GM04504 (cell line): Measurements from ENCODE around the gene PSEN1.
"Not testable (repeated sequence)": the region's sequence is repeated elsewhere in the genome, so short reads cannot be mapped to it uniquely, and the experiment has no call there.

Experiments used
- DNase-seq: peaks from one replicate; pipeline ENCODE4 v3.0.0-alpha.2; 2012; ENCODE audit warnings: low read depth

The PSEN1 gene

GRCh38 chr14:73167727-73168126, 31.4 kb downstream of the PSEN1 start:
- no peak for DNase-seq

- no peak for DNase-seq
Measured at GRCh38 chr14:73168274-73168673, 32.0 kb downstream of the PSEN1 start.

GRCh38 chr14:73168691-73169090, 32.4 kb downstream of the PSEN1 start:
- no peak for DNase-seq

GRCh38 chr14:73169855-73170254, 33.5 kb downstream of the PSEN1 start:
- not testable (repeated sequence) for DNase-seq

GRCh38 chr14:73170686-73171085, 34.4 kb downstream of the PSEN1 start:
- DNase-seq, result no peak

- no peak for DNase-seq
Measured at GRCh38 chr14:73172500-73172899, 36.2 kb downstream of the PSEN1 start.

GRCh38 chr14:73173092-73173735, 36.9 kb downstream of the PSEN1 start:
- DNase-seq, result no peak

- no peak for DNase-seq
Measured at GRCh38 chr14:73176685-73177084, 40.4 kb downstream of the PSEN1 start.

- DNase-seq, result peak; percentile 68
Measured at GRCh38 chr14:73180385-73180805, 44.1 kb downstream of the PSEN1 start.

GRCh38 chr14:73180969-73181368, 44.7 kb downstream of the PSEN1 start:
- not testable (repeated sequence) for DNase-seq

- DNase-seq, result peak; percentile 28
Measured at GRCh38 chr14:73188501-73188911, 52.2 kb downstream of the PSEN1 start.

GRCh38 chr14:73189651-73190050, 53.3 kb downstream of the PSEN1 start:
- no peak for DNase-seq

GRCh38 chr14:73191441-73191840, 55.1 kb downstream of the PSEN1 start:
- DNase-seq, result no peak

- not testable (repeated sequence) for DNase-seq
Measured at GRCh38 chr14:73194306-73194705, 58.0 kb downstream of the PSEN1 start.

- DNase-seq, result no peak
Measured at GRCh38 chr14:73198253-73198652, 61.9 kb downstream of the PSEN1 start.

GRCh38 chr14:73203527-73203926, 67.2 kb downstream of the PSEN1 start:
- DNase-seq, result no peak

- no peak for DNase-seq
Measured at GRCh38 chr14:73207615-73208014, 71.3 kb downstream of the PSEN1 start.

- DNase-seq, result no peak
Measured at GRCh38 chr14:73208390-73208789, 72.1 kb downstream of the PSEN1 start.

GRCh38 chr14:73208846-73209245, 72.5 kb downstream of the PSEN1 start:
- DNase-seq, result no peak

- DNase-seq, result no peak
Measured at GRCh38 chr14:73209953-73210352, 73.6 kb downstream of the PSEN1 start.

- DNase-seq, result no peak
Measured at GRCh38 chr14:73211251-73212040, 75.1 kb downstream of the PSEN1 start.

- no peak for DNase-seq
Measured at GRCh38 chr14:73216030-73216429, 79.7 kb downstream of the PSEN1 start.

GRCh38 chr14:73217411-73217810, 81.1 kb downstream of the PSEN1 start:
- DNase-seq, result no peak

- DNase-seq, result no peak
Measured at GRCh38 chr14:73220061-73220460, 83.8 kb downstream of the PSEN1 start.
